Jurkat, Clone E6-1 (cell line): ENCODE results near the gene MBP.

Experiments used
- DNase-seq: peaks from one replicate; pipeline ENCODE4 v3.0.0-alpha.2; 2011; ENCODE audit warnings: low read depth, low spot score
- H3K4me3 ChIP-seq: 2 replicates; pipeline ENCODE4 v1.5.1; 2011; ENCODE audit warnings: mild to moderate bottlenecking, low read length, control low read depth, moderate library complexity

Gene MBP

GRCh38 chr18:77119851-77120491, 12.6 kb downstream of the MBP start:
- H3K4me3 ChIP-seq: no peak overlapping the region

GRCh38 chr18:77119101-77119850, 13.3 kb downstream of the MBP start:
- no peak for DNase-seq
- no peak overlapping the region for H3K4me3 ChIP-seq

More at GRCh38 chr18:77119851-77120491, 12.6 kb downstream of the MBP start:
- no peak for DNase-seq

GRCh38 chr18:77118256-77119090, 14.1 kb downstream of the MBP start:
- DNase-seq: no peak
- no peak overlapping the region for H3K4me3 ChIP-seq

GRCh38 chr18:77116201-77117080, 16.1 kb downstream of the MBP start:
- DNase-seq: no peak

GRCh38 chr18:77115192-77115953, 17.2 kb downstream of the MBP start:
- peak; percentile 49 for DNase-seq
- peak overlapping the region; percentile 8 for H3K4me3 ChIP-seq

More at GRCh38 chr18:77116201-77117080, 16.1 kb downstream of the MBP start:
- H3K4me3 ChIP-seq: no peak overlapping the region

GRCh38 chr18:77114415-77115191, 18.0 kb downstream of the MBP start:
- H3K4me3 ChIP-seq: peak overlapping the region; percentile 8
- DNase-seq: peak; percentile 89

- H3K4me3 ChIP-seq: no peak overlapping the region
Observed at GRCh38 chr18:77114152-77114414, 18.5 kb downstream of the MBP start.

GRCh38 chr18:77113361-77114151, 19.0 kb downstream of the MBP start:
- no peak overlapping the region for H3K4me3 ChIP-seq

More at GRCh38 chr18:77114152-77114414, 18.5 kb downstream of the MBP start:
- no peak for DNase-seq

GRCh38 chr18:77112747-77113092, 19.9 kb downstream of the MBP start:
- no peak for DNase-seq

More at GRCh38 chr18:77113361-77114151, 19.0 kb downstream of the MBP start:
- no peak for DNase-seq

GRCh38 chr18:77111951-77112746, 20.4 kb downstream of the MBP start:
- no peak overlapping the region for H3K4me3 ChIP-seq
- no peak for DNase-seq

More at GRCh38 chr18:77112747-77113092, 19.9 kb downstream of the MBP start:
- H3K4me3 ChIP-seq: no peak overlapping the region

- no peak overlapping the region for H3K4me3 ChIP-seq
- DNase-seq: no peak
Observed at GRCh38 chr18:77111449-77111848, 21.1 kb downstream of the MBP start.

GRCh38 chr18:77110936-77111335, 21.6 kb downstream of the MBP start:
- H3K4me3 ChIP-seq: no peak overlapping the region
- DNase-seq: no peak

- H3K4me3 ChIP-seq: no peak overlapping the region
- no peak for DNase-seq
Observed at GRCh38 chr18:77110400-77110799, 22.2 kb downstream of the MBP start.

GRCh38 chr18:77109648-77110019, 22.9 kb downstream of the MBP start:
- no peak for DNase-seq
- no peak overlapping the region for H3K4me3 ChIP-seq

GRCh38 chr18:77108821-77109647, 23.5 kb downstream of the MBP start:
- H3K4me3 ChIP-seq: no peak overlapping the region

More at GRCh38 chr18:77108821-77109647, 23.5 kb downstream of the MBP start:
- DNase-seq: no peak
